ENCODE measurements around the gene CLDN18.

DNA sequence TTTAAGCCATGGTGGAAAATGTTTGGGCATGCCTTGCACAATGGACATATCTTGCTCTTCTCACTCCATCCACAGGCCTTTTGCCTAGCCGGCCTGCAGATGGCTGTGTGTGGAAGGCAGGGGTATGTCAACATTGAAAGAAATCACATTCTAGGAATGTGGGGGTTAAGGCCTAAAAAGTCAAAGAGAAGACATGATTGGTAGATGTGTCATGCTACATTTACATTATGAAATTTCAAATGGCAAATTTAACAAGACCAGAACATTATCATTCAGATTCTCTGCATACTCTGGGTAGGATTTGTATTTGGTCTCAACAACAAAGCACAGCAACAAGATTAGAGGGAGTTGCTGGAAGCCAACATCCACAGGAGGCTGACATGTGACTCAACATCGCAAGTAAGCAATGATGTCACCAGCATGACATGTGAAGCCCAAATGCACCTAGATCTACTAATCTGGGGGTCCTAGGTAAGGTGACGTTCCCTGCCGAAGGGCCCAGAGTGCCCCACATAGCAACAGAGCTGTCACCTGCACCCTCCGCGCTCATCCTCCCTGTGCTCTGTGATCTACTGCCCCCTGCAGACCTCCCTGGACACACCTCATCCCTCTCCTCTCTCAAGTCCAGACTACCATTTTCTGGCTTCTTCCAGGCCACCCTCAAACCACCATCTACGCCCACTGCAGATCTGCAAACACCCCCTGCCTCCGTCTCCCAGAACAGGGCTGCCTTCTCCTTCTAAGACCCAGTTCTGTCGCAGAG is 39.4 kb downstream of the CLDN18 start:
- TF ChIP-seq SP1 (IDR thresholded peaks at IDR 0.05) (no peak), CTCF (IDR thresholded peaks at IDR 0.05; ENCODE audit: low read depth, low read length, missing input control) (no peak), RAD21 (IDR thresholded peaks at IDR 0.05) (no peak), GABPA (IDR thresholded peaks at IDR 0.05 in 1 of 2, conservative IDR thresholded peaks at IDR 0.05 in 1 of 2) (no peak), RXRA (IDR thresholded peaks at IDR 0.05) (no peak), TAF1 (conservative IDR thresholded peaks at IDR 0.05) (no peak)

All from liver (tissue), 3 donors.